K562 (cell line): ENCODE data around the gene GPR35. TPM values are rescaled to one million over a fixed set of nuclear protein-coding genes. Genes with fewer than 3 reads are reported as not detected.

Experiments
- ARID4B ChIP-seq: sonication (generic); formaldehyde crosslinking; IDR thresholded peaks from 2 replicates; pipeline ENCODE4 v1.8.0; 2022; ENCODE audit warnings: mild to moderate bottlenecking, missing genetic modification reagents
- CEBPB ChIP-seq: fragments of 450-650 bp; IDR thresholded peaks from 2 replicates; pipeline ENCODE4 v1.6.1; 2016; ENCODE audit warnings: missing genetic modification characterization, missing compliant biosample characterization
- CTBP1 ChIP-seq: fragments of 450-650 bp; IDR thresholded peaks from 2 replicates; pipeline ENCODE4 v1.6.1; 2016; ENCODE audit warnings: borderline replicate concordance
- CTCF ChIP-seq, 3 experiments: IDR thresholded peaks in 2 of 3; conservative IDR thresholded peaks in 1 of 3; 2 replicates each; pipeline ENCODE4 v1.5.1; 2011 to 2012; ENCODE audit warnings: low read length in 3 of 3, mild to moderate bottlenecking in 3 of 3, control low read depth in 2 of 3, improper control_type of control experiment in 1 of 3, inconsistent platforms in 1 of 3, low read depth in 1 of 3, mixed read lengths in 1 of 3, moderate library complexity in 1 of 3; ENCODE audit not compliant: insufficient read depth in 2 of 3
- HSF4 ChIP-seq: fragments of 250-450 bp; sonication (Bioruptor Pico); IDR thresholded peaks from 2 replicates; pipeline ENCODE4 v2.1.2; 2022; ENCODE audit warnings: mild to moderate bottlenecking, moderate library complexity, borderline replicate concordance
- MAFF ChIP-seq: IDR thresholded peaks from 2 replicates; pipeline ENCODE4 v1.6.1; 2012; ENCODE audit warnings: low read length, improper control_type of control experiment
- MAZ ChIP-seq, 2 experiments: fragments of 450-650 bp in 1 of 2; sonication (generic) in 1 of 2; formaldehyde crosslinking; IDR thresholded peaks in 1 of 2; conservative IDR thresholded peaks in 1 of 2; 2 replicates each; pipeline versions ENCODE4 v1.4.0 to v1.5.0; 2020; ENCODE audit warnings: mild to moderate bottlenecking in 1 of 2, missing genetic modification reagents in 1 of 2
- MTA3 ChIP-seq: fragments of 450-650 bp; formaldehyde crosslinking; IDR thresholded peaks from 2 replicates; pipeline ENCODE4 v1.6.1; 2017; ENCODE audit warnings: mild to moderate bottlenecking, borderline replicate concordance
- NCOA6 ChIP-seq: fragments of 450-650 bp; IDR thresholded peaks from 2 replicates; pipeline ENCODE4 v1.6.1; 2017; ENCODE audit warnings: mild to moderate bottlenecking
- POLR2AphosphoS5 ChIP-seq: IDR thresholded peaks from 2 replicates; pipeline ENCODE4 v1.6.1; 2011; ENCODE audit warnings: mild to moderate bottlenecking, low read depth, low read length, moderate library complexity; ENCODE audit not compliant: control insufficient read depth, insufficient read depth
- POLR2G ChIP-seq: fragments of 200-400 bp; formaldehyde crosslinking; IDR thresholded peaks from 2 replicates; pipeline ENCODE4 v1.6.1; 2017; ENCODE audit warnings: low read depth, mild to moderate bottlenecking, antibody characterized with exemption, low read length, moderate library complexity
- PYGO2 ChIP-seq: fragments of 450-650 bp; IDR thresholded peaks from 2 replicates; pipeline ENCODE4 v1.6.1; 2016; ENCODE audit warnings: mild to moderate bottlenecking, missing genetic modification characterization, moderate library complexity, missing compliant biosample characterization
- TAF15 ChIP-seq: fragments of 200-400 bp; formaldehyde crosslinking; IDR thresholded peaks from 2 replicates; pipeline ENCODE4 v1.6.1; 2017; ENCODE audit warnings: mild to moderate bottlenecking, low read depth, low read length, moderate library complexity
- TCF3 ChIP-seq: sonication (generic); formaldehyde crosslinking; IDR thresholded peaks from 2 replicates; pipeline ENCODE4 v1.4.0; 2020; ENCODE audit warnings: mild to moderate bottlenecking, missing genetic modification reagents
- ZBTB12 ChIP-seq: fragments of 250-450 bp; sonication (Bioruptor Pico); IDR thresholded peaks from 2 replicates; pipeline ENCODE4 v1.4.0; 2020
- ZNF449 ChIP-seq: fragments of 250-450 bp; sonication (Bioruptor Pico); IDR thresholded peaks from 2 replicates; pipeline ENCODE4 v1.8.0; 2022; ENCODE audit warnings: moderate library complexity, mild to moderate bottlenecking, inconsistent platforms
- ZNF551 ChIP-seq: fragments of 250-450 bp; sonication (Bioruptor Pico); IDR thresholded peaks from 2 replicates; pipeline ENCODE4 v1.5.0; 2021; ENCODE audit warnings: mild to moderate bottlenecking, moderate library complexity
- ZNF583 ChIP-seq: fragments of 250-450 bp; sonication (Bioruptor Pico); IDR thresholded peaks from 2 replicates; pipeline ENCODE4 v1.4.0; 2020
- polyA plus RNA-seq, 8 experiments: library from polyadenylated mRNA; depleted of rRNA in 4 of 8; stranded (reverse) in 5 of 8; unstranded in 3 of 8; fragments of >200 nt; fragmentation: Nextera tagmentation in 2 of 8; fragmentation: Illumina TruSeq in 1 of 8; extraction: Ambion mirVana in 2 of 8; extraction: Trizol in 1 of 8; gene quantifications; 2 replicates each; pipeline versions ENCODE4 v1.2.1 to v1.2.3, GENCODE V29; 2011 to 2014; ENCODE audit warnings: inconsistent platforms in 1 of 8, missing spikeins in 1 of 8
- total RNA-seq, 7 experiments: library from RNA; depleted of rRNA in 6 of 7; stranded (reverse); fragments of >200 nt in 6 of 7; fragmentation: Illumina TruSeq in 2 of 7; extraction: Trizol in 2 of 7; gene quantifications; 2 replicates each; pipeline versions ENCODE4 v1.2.1 to v1.2.3, GENCODE V29; 2011 to 2021; ENCODE audit warnings: low replicate concordance in 1 of 7

The GPR35 gene
- total and polyA plus RNA-seq, 9 of the 15 experiments (the other 6 are each of a cell fraction or from before 2014, with no cell fraction given): 0.04 to 0.50 (median 0.29) TPM; not detected in 3

GRCh38 chr2:240579771-240580614, 45.3 kb upstream of the GPR35 start (continued):
- TF ChIP-seq CEBPB (tag) (peak; percentile 32; the same call in 1 of the 2 replicates), POLR2AphosphoS5 (no peak), ZNF551 (CRISPR knock-in tag) (no peak), ZNF449 (CRISPR knock-in tag) (no peak), POLR2G (peak; percentile 40; the same call in 1 of the 2 replicates), TCF3 (CRISPR knock-in tag) (no peak), PYGO2 (no peak), MTA3 (no peak), TAF15 (no peak), HSF4 (CRISPR knock-in tag) (no peak), ZNF583 (CRISPR knock-in tag) (no peak), NCOA6 (no peak), CTCF (IDR thresholded peaks at IDR 0.05 in 2 of 3, conservative IDR thresholded peaks at IDR 0.05 in 1 of 3; ENCODE audit: insufficient read depth in 2 of 3, low read depth in 1 of 3, low read length in 3 of 3) (peak; percentile 51 to 71 (median 66)), MAZ (CRISPR knock-in tag; conservative IDR thresholded peaks at IDR 0.05 in 1 of 2, IDR thresholded peaks at IDR 0.05 in 1 of 2) (no peak), CTBP1 (no peak), ZBTB12 (no peak), MAFF (no peak), ARID4B (CRISPR knock-in tag) (peak; percentile 63; the same call in 1 of the 2 replicates)
